OCI-LY1 (cell line): Measurements from ENCODE around the gene APOLD1.

Experiments used
- H2AFZ ChIP-seq: fragments of 200-600 bp; sonication (generic), shearing (Covaris generic); 2 replicates; pipeline ENCODE4 v1.6.0; 2014; ENCODE audit warnings: antibody characterized with exemption, mild to moderate bottlenecking, low read length
- H3F3A ChIP-seq: fragments of 200-600 bp; sonication (generic), shearing (Covaris generic); 2 replicates; pipeline ENCODE4 v1.6.0; 2014; ENCODE audit warnings: mild to moderate bottlenecking, antibody characterized with exemption, low read length, moderate library complexity; ENCODE audit not compliant: insufficient read depth
- H3K27ac ChIP-seq: fragments of 200-600 bp; sonication (generic); 2 replicates; pipeline ENCODE4 v1.5.1; 2014; ENCODE audit warnings: low read length, mixed run types, mild to moderate bottlenecking, low read depth; ENCODE audit not compliant: poor library complexity, severe bottlenecking
- H3K27me3 ChIP-seq: fragments of 200-600 bp; sonication (generic); 2 replicates; pipeline ENCODE4 v1.6.0; 2014; ENCODE audit warnings: antibody characterized with exemption, mild to moderate bottlenecking, low read length, moderate library complexity; ENCODE audit not compliant: insufficient read depth
- H3K36me3 ChIP-seq: fragments of 200-600 bp; sonication (generic); 2 replicates; pipeline ENCODE4 v1.6.1; 2014; ENCODE audit warnings: mild to moderate bottlenecking, antibody characterized with exemption, low read length, moderate library complexity, mixed read lengths; ENCODE audit not compliant: insufficient read depth
- H3K4me1 ChIP-seq: fragments of 200-600 bp; sonication (generic); 2 replicates; pipeline ENCODE4 v1.5.1; 2014; ENCODE audit warnings: mild to moderate bottlenecking, low read length, moderate library complexity; ENCODE audit not compliant: insufficient read depth, severe bottlenecking
- H3K4me2 ChIP-seq: fragments of 200-600 bp; sonication (generic), shearing (Covaris generic); 2 replicates; pipeline ENCODE4 v1.6.1; 2014; ENCODE audit warnings: low read length
- H3K4me3 ChIP-seq: fragments of 200-600 bp; sonication (generic); 2 replicates; pipeline ENCODE4 v1.5.1; 2014; ENCODE audit warnings: low read length, low read depth, mild to moderate bottlenecking, mixed read lengths; ENCODE audit not compliant: poor library complexity, severe bottlenecking
- H3K79me2 ChIP-seq: fragments of 200-600 bp; shearing (Covaris generic); 2 replicates; pipeline ENCODE4 v1.6.1; 2016; ENCODE audit warnings: mixed run types, low read length, mixed read lengths; ENCODE audit not compliant: insufficient read depth
- H3K9ac ChIP-seq: fragments of 200-600 bp; sonication (generic), shearing (Covaris generic); 2 replicates; pipeline ENCODE4 v1.6.1; 2014; ENCODE audit warnings: mild to moderate bottlenecking, low read length, mixed read lengths
- H3K9me2 ChIP-seq: fragments of 200-600 bp; sonication (generic), shearing (Covaris generic); 2 replicates; pipeline ENCODE4 v1.6.1; 2014; ENCODE audit warnings: low read depth, mild to moderate bottlenecking, low read length, mixed read lengths
- H3K9me3 ChIP-seq: fragments of 200-600 bp; shearing (Covaris generic); 2 replicates; pipeline ENCODE4 v1.6.1; 2014; ENCODE audit warnings: low read length, mixed read lengths
- H4K20me1 ChIP-seq: fragments of 200-600 bp; sonication (generic), shearing (Covaris generic); 2 replicates; pipeline ENCODE4 v1.6.0; 2016; ENCODE audit warnings: mild to moderate bottlenecking, low read length; ENCODE audit not compliant: insufficient read depth
- CTCF ChIP-seq: fragments of 200-600 bp; sonication (generic), shearing (Covaris generic); IDR thresholded peaks from 2 replicates; pipeline ENCODE4 v1.5.1; 2017; ENCODE audit warnings: mild to moderate bottlenecking, antibody characterized with exemption, low read length, moderate library complexity, mixed read lengths
- EZH2 ChIP-seq: fragments of 200-600 bp; sonication (generic), shearing (Covaris generic); IDR thresholded peaks from 2 replicates; pipeline ENCODE4 v1.8.0; 2017; ENCODE audit warnings: borderline replicate concordance, mixed run types, mild to moderate bottlenecking, antibody characterized with exemption, low read length, moderate library complexity, mixed read lengths

The APOLD1 gene

GRCh38 chr12:12807970-12808702 is 22.7 kb downstream of the APOLD1 start:
- Histone ChIP-seq H3F3A (no peaks in the 10 kb centered on the region), H3K27me3 (no peaks in the 10 kb centered on the region), H3K4me3 (no peak overlapping the region), H3K9me3 (no peaks in the 10 kb centered on the region), H3K4me1 (peaks cover 11% of the 10 kb centered on the region), H3K27ac (no peak overlapping the region), H3K9me2 (no peaks in the 10 kb centered on the region), H3K4me2 (peak overlapping the region; percentile 26), H3K9ac (no peak overlapping the region), H4K20me1 (no peaks in the 10 kb centered on the region), H3K36me3 (no peaks in the 10 kb centered on the region), H3K79me2 (no peaks in the 10 kb centered on the region), H2AFZ (no peak overlapping the region)
- no peak for TF ChIP-seq CTCF
- no peak for TF ChIP-seq EZH2

- no peak for TF ChIP-seq CTCF
- no peak for TF ChIP-seq EZH2
Measured at GRCh38 chr12:12810553-12811021, 25.1 kb downstream of the APOLD1 start.

GRCh38 chr12:12811343-12811742 is 25.9 kb downstream of the APOLD1 start:
- H3K9ac ChIP-seq: no peak overlapping the region
- no peaks in the 10 kb centered on the region for H3K9me2 ChIP-seq
- H3K27me3 ChIP-seq: no peaks in the 10 kb centered on the region
- H3K27ac ChIP-seq: no peak overlapping the region
- H3K79me2 ChIP-seq: peaks cover 25% of the 10 kb centered on the region
- H3F3A ChIP-seq: no peaks in the 10 kb centered on the region
- H3K9me3 ChIP-seq: no peaks in the 10 kb centered on the region
- H3K4me2 ChIP-seq: no peak overlapping the region
- peaks cover 20% of the 10 kb centered on the region for H3K4me1 ChIP-seq
- no peak overlapping the region for H2AFZ ChIP-seq
- peaks cover 11% of the 10 kb centered on the region for H3K36me3 ChIP-seq
- H3K4me3 ChIP-seq: no peak overlapping the region
- TF ChIP-seq CTCF: no peak
- TF ChIP-seq EZH2: no peak
- no peaks in the 10 kb centered on the region for H4K20me1 ChIP-seq

More at GRCh38 chr12:12810553-12811021, 25.1 kb downstream of the APOLD1 start:
- Histone ChIP-seq H3K4me3 (no peak overlapping the region), H2AFZ (no peak overlapping the region), H3K27me3 (no peaks in the 10 kb centered on the region), H3K27ac (no peak overlapping the region), H3K4me1 (peaks cover 20% of the 10 kb centered on the region), H3K9me3 (no peaks in the 10 kb centered on the region), H4K20me1 (no peaks in the 10 kb centered on the region), H3F3A (no peaks in the 10 kb centered on the region), H3K9me2 (no peaks in the 10 kb centered on the region), H3K36me3 (peaks cover 4% of the 10 kb centered on the region; the same call in 1 of the 2 replicates), H3K4me2 (no peak overlapping the region), H3K79me2 (peaks cover 17% of the 10 kb centered on the region), H3K9ac (no peak overlapping the region)
